Ishikawa (cell line): ENCODE results near the gene ADGRG6.

Experiments used
- CEBPB ChIP-seq: IDR thresholded peaks from 2 replicates; pipeline ENCODE4 v1.6.1; 2012
- CREB1 ChIP-seq: IDR thresholded peaks from 2 replicates; pipeline ENCODE4 v1.6.1; 2012; ENCODE audit warnings: low read depth
- EGR1 ChIP-seq: IDR thresholded peaks from 2 replicates; pipeline ENCODE4 v1.6.1; 2012
- EP300 ChIP-seq: IDR thresholded peaks from 2 replicates; pipeline ENCODE4 v1.6.1; 2012; ENCODE audit warnings: borderline replicate concordance
- FOXM1 ChIP-seq: IDR thresholded peaks from 2 replicates; pipeline ENCODE4 v1.6.1; 2012; ENCODE audit warnings: low read depth, borderline replicate concordance
- NFIC ChIP-seq: IDR thresholded peaks from 2 replicates; pipeline ENCODE4 v1.6.1; 2012
- RAD21 ChIP-seq: IDR thresholded peaks from 2 replicates; pipeline ENCODE4 v1.6.1; 2012; ENCODE audit warnings: low read depth
- REST ChIP-seq: IDR thresholded peaks from 2 replicates; pipeline ENCODE4 v1.6.1; 2012; ENCODE audit warnings: low read depth, mild to moderate bottlenecking
- TAF1 ChIP-seq: IDR thresholded peaks from 2 replicates; pipeline ENCODE4 v1.6.1; 2012; ENCODE audit warnings: low read depth, mild to moderate bottlenecking
- TCF12 ChIP-seq: IDR thresholded peaks from 2 replicates; pipeline ENCODE4 v1.6.1; 2012; ENCODE audit warnings: low read depth
- TEAD4 ChIP-seq: IDR thresholded peaks from 2 replicates; pipeline ENCODE4 v1.6.1; 2012
- USF1 ChIP-seq: IDR thresholded peaks from 2 replicates; pipeline ENCODE4 v1.6.1; 2012
- YY1 ChIP-seq: IDR thresholded peaks from 2 replicates; pipeline ENCODE4 v1.6.1; 2012; ENCODE audit warnings: low read depth
- ZBTB7A ChIP-seq: IDR thresholded peaks from 2 replicates; pipeline ENCODE4 v1.6.1; 2012; ENCODE audit warnings: low read depth
- TF ChIP-seq, protein P1 (sequence below): IDR thresholded peaks from 2 replicates; pipeline ENCODE4 v1.6.1; 2012

Gene ADGRG6

DNA sequence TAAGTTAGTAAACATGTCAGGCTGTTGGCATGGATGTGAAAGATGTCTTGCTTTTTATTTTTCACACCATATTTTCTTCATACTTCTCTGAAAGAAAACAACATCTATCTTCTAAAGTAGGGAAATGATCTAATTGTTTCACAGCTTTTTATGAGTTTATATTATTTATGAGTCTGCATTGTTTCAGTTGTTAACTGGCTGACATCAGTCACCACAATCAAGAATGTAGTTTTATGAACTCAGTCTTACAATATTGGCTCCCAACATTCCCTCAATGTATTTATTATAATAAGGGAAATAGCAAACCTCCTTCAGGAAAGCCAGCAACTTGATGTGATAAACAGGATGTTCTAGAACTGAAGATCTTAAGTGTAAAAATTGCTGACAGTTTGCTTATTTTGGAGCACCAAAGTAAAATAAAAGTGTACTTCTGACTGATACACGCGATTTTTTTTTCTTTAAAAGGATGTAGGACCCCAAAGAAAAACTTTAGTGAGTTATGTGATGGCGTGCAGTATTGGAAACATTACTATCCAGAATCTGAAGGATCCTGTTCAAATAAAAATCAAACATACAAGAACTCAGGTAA, 106.0 kb downstream of the ADGRG6 start:
- TF ChIP-seq CREB1 (no peak), RAD21 (no peak), EGR1 (no peak), YY1 (no peak), TCF12 (no peak), TAF1 (no peak), FOXM1 (no peak)
- TF ChIP-seq, protein P1, sequence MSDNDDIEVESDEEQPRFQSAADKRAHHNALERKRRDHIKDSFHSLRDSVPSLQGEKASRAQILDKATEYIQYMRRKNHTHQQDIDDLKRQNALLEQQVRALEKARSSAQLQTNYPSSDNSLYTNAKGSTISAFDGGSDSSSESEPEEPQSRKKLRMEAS, result no peak

DNA sequence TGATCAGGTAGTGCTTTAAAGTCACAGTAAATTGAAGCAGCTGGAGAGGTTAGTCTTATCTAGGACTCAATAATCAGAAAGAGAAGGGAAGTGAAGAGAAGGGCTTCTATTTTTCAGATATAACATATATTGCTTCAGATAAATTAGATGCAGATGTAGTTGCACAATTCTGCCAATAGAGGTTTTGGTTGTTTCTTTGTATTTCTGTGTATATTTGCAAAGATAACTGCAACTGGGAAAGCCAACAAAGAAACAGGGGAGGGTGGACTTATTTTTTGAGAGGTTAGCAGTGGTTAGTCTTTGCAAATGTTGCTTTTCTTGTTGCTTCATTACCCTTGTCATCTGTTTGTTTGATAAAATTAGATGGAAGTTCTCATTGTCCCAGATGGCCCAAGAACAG, 106.6 kb downstream of the ADGRG6 start:
- TF ChIP-seq CEBPB, result no peak
- TF ChIP-seq EP300, result no peak
- no peak for TF ChIP-seq NFIC

DNA sequence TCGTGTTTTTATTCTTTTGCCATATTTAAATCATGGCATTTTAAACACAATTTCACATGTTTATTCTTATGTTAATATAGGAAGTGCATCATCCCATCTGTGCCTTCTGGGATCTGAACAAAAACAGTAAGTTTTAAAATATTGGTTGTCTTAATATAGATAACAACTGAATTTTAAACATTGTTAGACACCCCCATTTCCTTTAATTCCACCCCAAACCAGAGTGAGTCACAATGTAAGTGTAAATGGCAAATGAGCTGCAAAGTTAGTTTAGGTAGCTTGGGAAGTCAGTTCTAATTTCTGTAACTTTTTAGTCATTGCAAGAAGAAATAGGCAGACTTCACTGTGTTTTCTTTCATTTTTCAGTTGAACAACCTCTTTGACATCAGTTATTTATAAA, 108.0 kb downstream of the ADGRG6 start:
- TF ChIP-seq TAF1, result no peak
- no peak for TF ChIP-seq NFIC
- TF ChIP-seq, protein P1, result no peak
- TF ChIP-seq CREB1, result no peak

DNA sequence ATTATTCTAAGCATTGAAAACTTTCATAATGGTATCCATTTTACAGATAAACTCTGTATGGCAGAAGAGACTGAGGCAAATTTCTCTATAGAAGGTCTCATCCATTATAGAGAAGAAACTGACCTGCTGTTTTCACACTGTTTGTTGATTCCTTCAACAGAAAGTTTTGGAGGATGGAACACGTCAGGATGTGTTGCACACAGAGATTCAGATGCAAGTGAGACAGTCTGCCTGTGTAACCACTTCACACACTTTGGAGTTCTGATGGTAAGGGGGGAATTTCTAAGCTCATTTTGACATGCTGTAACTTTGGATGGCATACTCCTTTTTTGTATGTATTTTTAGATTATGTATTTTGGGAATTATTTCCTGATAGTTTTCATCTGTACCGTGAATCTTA, 109.3 kb downstream of the ADGRG6 start:
- TF ChIP-seq, protein P1, result no peak
- TF ChIP-seq FOXM1, result no peak
- TF ChIP-seq EP300, result no peak
- TF ChIP-seq CEBPB, result no peak
- no peak for TF ChIP-seq TCF12
- no peak for TF ChIP-seq REST
- no peak for TF ChIP-seq TEAD4
- no peak for TF ChIP-seq RAD21
- TF ChIP-seq TAF1, result no peak
- no peak for TF ChIP-seq EGR1
- TF ChIP-seq USF1, result no peak
- no peak for TF ChIP-seq NFIC
- TF ChIP-seq CREB1, result no peak

- TF ChIP-seq USF1 (no peak), EGR1 (no peak), CEBPB (no peak), TCF12 (no peak), RAD21 (no peak), ZBTB7A (no peak), NFIC (no peak), YY1 (no peak), CREB1 (no peak), REST (no peak), EP300 (no peak), FOXM1 (no peak), TEAD4 (no peak)
Observed at GRCh38 chr6:142412241-142412640, 110.4 kb downstream of the ADGRG6 start.

- TF ChIP-seq CEBPB, result no peak
- no peak for TF ChIP-seq CREB1
- TF ChIP-seq YY1, result no peak
- TF ChIP-seq RAD21, result no peak
- no peak for TF ChIP-seq REST
- TF ChIP-seq EP300, result no peak
- no peak for TF ChIP-seq TEAD4
- no peak for TF ChIP-seq EGR1
- TF ChIP-seq NFIC, result no peak
- no peak for TF ChIP-seq TCF12
- no peak for TF ChIP-seq ZBTB7A
- TF ChIP-seq, protein P1, result no peak
- no peak for TF ChIP-seq TAF1
Observed at GRCh38 chr6:142412658-142413057, 110.9 kb downstream of the ADGRG6 start.
